K562 (cell line): ENCODE results near the gene CALY. TPM values are rescaled to one million over a fixed set of nuclear protein-coding genes. Genes with fewer than 3 reads are reported as not detected.

ENCODE experiments used
- ATAC-seq: fragments of 200-7000 bp; cut with Tn5 transposase; 3 replicates; pipeline ENCODE4 v1.9.1; 2020; ENCODE audit warnings: moderate library complexity
- BruUV-seq: library from RNA; stranded (reverse); fragments of 400-500 nt; replicated peaks from 2 replicates; lab custom pipeline; 2021; lab: Mats Ljungman, UMichigan
- CTCF ChIA-PET: fragments of 300-600 bp; formaldehyde crosslinking; extraction: SDS; loops from one replicate; lab custom pipeline; 2021; ENCODE audit warnings: low intra/inter-chr PET ratio; lab: Yijun Ruan, JAX
- POLR2A ChIA-PET: fragments of 300-600, 350-650 bp; sonication (Branson Sonifier 250); formaldehyde crosslinking; extraction: SDS; loops from one replicate; lab custom pipeline; 2021; ENCODE audit warnings: antibody characterized with exemption, inconsistent platforms; lab: Yijun Ruan, JAX
- DNase-seq, 4 experiments: peaks; one replicate each; pipeline versions ENCODE4 v3.0.0 to v3.0.0-alpha.2; 2011 to 2018; ENCODE audit warnings: low spot score in 3 of 4, mixed read lengths in 3 of 4; ENCODE audit errors: extremely low read depth in 1 of 4
- FAIRE-seq: peaks from 2 replicates; lab custom pipeline; 2011; peaks lifted over from hg19 to GRCh38; lab: Jason Lieb, UNC
- H2AFZ ChIP-seq: 2 replicates; pipeline ENCODE4 v1.6.0; 2011; ENCODE audit warnings: low read depth, low read length, control low read depth, inconsistent platforms
- H3K27ac ChIP-seq: fragments of 200-600 bp; 3 replicates; pipeline ENCODE4 v1.8.0; 2011; ENCODE audit warnings: low read depth, mild to moderate bottlenecking, control low read depth, inconsistent platforms, low read length, moderate library complexity, mixed read lengths; ENCODE audit errors: extremely low read depth
- H3K27me3 ChIP-seq, 2 experiments: fragments of 300-600 bp in 1 of 2; 2 replicates in 1 of 2; 3 replicates in 1 of 2; pipeline versions ENCODE4 v1.6.0 to v1.8.0; 2011; ENCODE audit warnings: inconsistent platforms in 2 of 2, low read length in 2 of 2, mild to moderate bottlenecking in 1 of 2, mixed read lengths in 1 of 2, moderate library complexity in 1 of 2; ENCODE audit not compliant: control insufficient read depth in 2 of 2, insufficient read depth in 2 of 2
- H3K36me3 ChIP-seq: fragments of 300-600 bp; 3 replicates; pipeline ENCODE4 v1.8.0; 2011; ENCODE audit warnings: mild to moderate bottlenecking, low read length, inconsistent platforms; ENCODE audit not compliant: control insufficient read depth, insufficient read depth
- H3K4me1 ChIP-seq, 2 experiments: fragments of 200-600 bp in 1 of 2; replicated peaks in 1 of 2; 2 replicates in 1 of 2; 3 replicates in 1 of 2; pipeline versions ENCODE4 v1.5.1 to v1.8.0; 2011; ENCODE audit warnings: inconsistent platforms in 2 of 2, low read length in 2 of 2, mild to moderate bottlenecking in 1 of 2, mixed read lengths in 1 of 2, moderate library complexity in 1 of 2; ENCODE audit not compliant: control insufficient read depth in 2 of 2, insufficient read depth in 2 of 2
- H3K4me2 ChIP-seq: 2 replicates; pipeline ENCODE4 v1.6.1; 2011; ENCODE audit warnings: low read length, control low read depth, inconsistent platforms, mixed read lengths; ENCODE audit not compliant: insufficient read depth
- H3K4me3 ChIP-seq: fragments of 200-600 bp; sonication (generic), shearing (Covaris generic); 2 replicates; pipeline ENCODE4 v1.5.1; 2016; ENCODE audit warnings: control low read depth, inconsistent platforms
- H3K79me2 ChIP-seq: fragments of 200-600 bp; 3 replicates; pipeline ENCODE4 v1.8.0; 2011; ENCODE audit warnings: low read length, inconsistent platforms; ENCODE audit not compliant: control insufficient read depth, insufficient read depth
- H3K9ac ChIP-seq, 2 experiments: 2 replicates each; pipeline versions ENCODE4 v1.6.0 to v1.6.1; 2011; ENCODE audit warnings: low read depth in 2 of 2, low read length in 2 of 2, control low read depth in 1 of 2, inconsistent platforms in 1 of 2, mild to moderate bottlenecking in 1 of 2, mixed read lengths in 1 of 2; ENCODE audit not compliant: insufficient read depth in 1 of 2
- H3K9me1 ChIP-seq: one replicate; pipeline ENCODE4 v1.6.0; 2011; ENCODE audit warnings: inconsistent platforms, mild to moderate bottlenecking, low read length, moderate library complexity; ENCODE audit not compliant: control insufficient read depth, insufficient read depth
- H3K9me3 ChIP-seq: replicated peaks from 2 replicates; pipeline ENCODE4 v1.5.1; 2011; ENCODE audit warnings: low read depth, low read length, inconsistent platforms; ENCODE audit not compliant: control insufficient read depth, insufficient read depth
- H4K20me1 ChIP-seq: replicated peaks from 2 replicates; pipeline ENCODE4 v1.6.1; 2011; ENCODE audit warnings: low read length, inconsistent platforms, mixed read lengths; ENCODE audit not compliant: control insufficient read depth, insufficient read depth
- CBFA2T3 ChIP-seq: fragments of 450-650 bp; IDR thresholded peaks from 2 replicates; pipeline ENCODE4 v1.6.1; 2017
- CSDE1 ChIP-seq, 2 experiments: fragments of 450-650 bp; IDR thresholded peaks; 2 replicates each; pipeline ENCODE4 v1.6.1; 2016; ENCODE audit warnings: mild to moderate bottlenecking in 1 of 2
- GABPA ChIP-seq: fragments of 200-800 bp; sonication (Bioruptor generic); conservative IDR thresholded peaks from 2 replicates; pipeline ENCODE4 v1.6.1; 2016; ENCODE audit warnings: low read depth, missing genetic modification characterization, missing compliant biosample characterization
- HNRNPK ChIP-seq: fragments of 200-400 bp; formaldehyde crosslinking; IDR thresholded peaks from one replicate; pipeline ENCODE4 v1.6.1; 2018; ENCODE audit warnings: mild to moderate bottlenecking, low read depth, low read length; ENCODE audit not compliant: poor library complexity, severe bottlenecking
- POLR2G ChIP-seq: fragments of 200-400 bp; formaldehyde crosslinking; IDR thresholded peaks from 2 replicates; pipeline ENCODE4 v1.6.1; 2017; ENCODE audit warnings: low read depth, mild to moderate bottlenecking, antibody characterized with exemption, low read length, moderate library complexity
- PRDM10 ChIP-seq: fragments of 450-650 bp; IDR thresholded peaks from 2 replicates; pipeline ENCODE4 v1.6.1; 2018; ENCODE audit not compliant: partially characterized antibody
- RBFOX2 ChIP-seq: fragments of 200-400 bp; formaldehyde crosslinking; IDR thresholded peaks from 2 replicates; pipeline ENCODE4 v1.6.1; 2017; ENCODE audit warnings: low read depth, mild to moderate bottlenecking, low read length, moderate library complexity
- RBM17 ChIP-seq: fragments of 200-400 bp; formaldehyde crosslinking; IDR thresholded peaks from 2 replicates; pipeline ENCODE4 v1.6.1; 2017; ENCODE audit warnings: low read depth, mild to moderate bottlenecking, low read length, borderline replicate concordance
- SMAD3 ChIP-seq: fragments of 450-650 bp; formaldehyde crosslinking; conservative IDR thresholded peaks from 2 replicates; pipeline ENCODE4 v1.4.0; 2020; ENCODE audit warnings: mild to moderate bottlenecking
- THAP7 ChIP-seq: fragments of 250-450 bp; sonication (Bioruptor Pico); IDR thresholded peaks from 2 replicates; pipeline ENCODE4 v1.5.0; 2021
- ZSCAN32 ChIP-seq: fragments of 450-650 bp; formaldehyde crosslinking; IDR thresholded peaks from 2 replicates; pipeline ENCODE4 v1.4.0; 2020; ENCODE audit warnings: mild to moderate bottlenecking, moderate library complexity
- WGBS: fragments of 100-300 bp; shearing (Covaris generic); methylation state at CpG from one replicate; pipeline ENCODE4 v1.1.6; 2016; ENCODE audit warnings: low coverage, mixed read lengths; ENCODE audit not compliant: insufficient coverage; ENCODE audit errors: missing lambda C conversion rate; 5-methylcytosine and 5-hydroxymethylcytosine counted together
- in situ Hi-C: fragments of 300-500 bp; cut with MboI; formaldehyde crosslinking; loops from 4 replicates; pipeline ENCODE4 v1.15.0; 2018; ENCODE audit warnings: inconsistent platforms, mixed read lengths
- intact Hi-C: fragments of 100-400 bp; cut with micrococcal nuclease; formaldehyde crosslinking; loops from 2 replicates; pipeline ENCODE4 v1.14.2; 2022
- polyA plus RNA-seq, 8 experiments: library from polyadenylated mRNA; depleted of rRNA in 4 of 8; stranded (reverse) in 5 of 8; unstranded in 3 of 8; fragments of >200 nt; fragmentation: Nextera tagmentation in 2 of 8; fragmentation: Illumina TruSeq in 1 of 8; extraction: Ambion mirVana in 2 of 8; extraction: Trizol in 1 of 8; gene quantifications; 2 replicates each; pipeline versions ENCODE4 v1.2.1 to v1.2.3, GENCODE V29; 2011 to 2014; ENCODE audit warnings: inconsistent platforms in 1 of 8, missing spikeins in 1 of 8
- total RNA-seq, 7 experiments: library from RNA; depleted of rRNA in 6 of 7; stranded (reverse); fragments of >200 nt in 6 of 7; fragmentation: Illumina TruSeq in 2 of 7; extraction: Trizol in 2 of 7; gene quantifications; 2 replicates each; pipeline versions ENCODE4 v1.2.1 to v1.2.3, GENCODE V29; 2011 to 2021; ENCODE audit warnings: low replicate concordance in 1 of 7

The CALY gene
- total and polyA plus RNA-seq, 9 of the 15 experiments (the other 6 are each of a cell fraction or from before 2014, with no cell fraction given), result not detected

- TF ChIP-seq RBFOX2, result no peak
- peak; percentile 20; the same call in 1 of the 2 replicates for TF ChIP-seq POLR2G
- Histone ChIP-seq H3K4me2 (no peak overlapping the region), H3K4me1 (peaks cover 24 to 42% of the 10 kb centered on the region in 2 experiments), H3K9ac (no peak overlapping the region), H3K9me3 (no peaks in the 10 kb centered on the region), H3K27ac (no peak overlapping the region), H4K20me1 (no peaks in the 10 kb centered on the region), H3K4me3 (no peak overlapping the region), H3K79me2 (no peaks in the 10 kb centered on the region), H3K36me3 (peaks cover 57% of the 10 kb centered on the region; the same call in 2 of the 3 replicates), H3K9me1 (peaks cover 3% of the 10 kb centered on the region), H3K27me3 (no peaks in the 10 kb centered on the region), H2AFZ (no peak overlapping the region)
- no peak for ATAC-seq
- CTCF ChIA-PET, result no interaction called here
- 85% methylated on average over 17 of the region's 38 CpGs for WGBS
- in situ Hi-C loops (no loop called here), intact Hi-C loops (no loop called here)
- no TSS peak for BruUV-seq
- no peak for DNase-seq
- POLR2A ChIA-PET, result no interaction called here
- no peak for FAIRE-seq
Observed at GRCh38 chr10:133281628-133282372, 54.9 kb downstream of the CALY start.

GRCh38 chr10:133281084-133281483 lies 55.6 kb downstream of the CALY start:
- FAIRE-seq, result no peak
- H3K4me1 ChIP-seq, result peaks cover 30 to 49% of the 10 kb centered on the region in 2 experiments
- no peak for ATAC-seq
- intact Hi-C loops (no loop called here), in situ Hi-C loops (no loop called here)
- no peak overlapping the region for H3K4me3 ChIP-seq
- BruUV-seq, result no TSS peak
- no peak overlapping the region for H3K9ac ChIP-seq
- no peaks in the 10 kb centered on the region for H3K27me3 ChIP-seq
- no peaks in the 10 kb centered on the region for H3K9me3 ChIP-seq
- H4K20me1 ChIP-seq, result no peaks in the 10 kb centered on the region
- H3K27ac ChIP-seq, result no peak overlapping the region
- H3K79me2 ChIP-seq, result no peaks in the 10 kb centered on the region
- H3K4me2 ChIP-seq, result no peak overlapping the region
- 87% methylated on average over 4 of the region's 15 CpGs for WGBS
- no peak overlapping the region for H2AFZ ChIP-seq
- H3K36me3 ChIP-seq, result peaks cover 49% of the 10 kb centered on the region; the same call in 2 of the 3 replicates
- DNase-seq, result no peak
- ChIA-PET CTCF (no interaction called here), POLR2A (interaction anchor here (0.6 to 1.4 kb wide), 2 partner anchors 8 to 25 kb away, joined by 4 read pairs; no protein-coding TSS in a partner anchor)
- H3K9me1 ChIP-seq, result peaks cover 3% of the 10 kb centered on the region
- no peak for TF ChIP-seq CSDE1 (IDR thresholded peaks at IDR 0.05)
- TF ChIP-seq GABPA (tag), result no peak
- TF ChIP-seq THAP7 (CRISPR knock-in tag), result no peak
- TF ChIP-seq PRDM10, result no peak
- no peak for TF ChIP-seq RBM17
- TF ChIP-seq SMAD3 (CRISPR knock-in tag), result no peak
- no peak for TF ChIP-seq HNRNPK
- no peak for TF ChIP-seq ZSCAN32 (CRISPR knock-in tag)
- no peak for TF ChIP-seq CBFA2T3
